Right lobe of liver (tissue), 4 donors: ENCODE results near the gene TARDBP.

Experiments used
- POLR2A ChIP-seq: fragments of 450-650 bp; IDR thresholded peaks from one replicate; pipeline ENCODE4 v1.6.1; 2017; ENCODE audit warnings: antibody characterized with exemption, mild to moderate bottlenecking
- TF ChIP-seq, protein P1 (sequence below), 4 donors: fragments of 200-600 bp in 3 of 4; fragments of 450-650 bp in 1 of 4; IDR thresholded peaks; one replicate each; pipeline versions ENCODE4 v1.5.1 to v1.8.0; 2016 to 2022; ENCODE audit warnings: antibody characterized with exemption in 4 of 4, mild to moderate bottlenecking in 2 of 4
- donor health status: DM: no; HTN: no; CAD: no.
- donor health status: DM: no; HTN: no; CAD: no.
- donor health status: DM: no; HTN: yes; CAD: no.

DNA sequence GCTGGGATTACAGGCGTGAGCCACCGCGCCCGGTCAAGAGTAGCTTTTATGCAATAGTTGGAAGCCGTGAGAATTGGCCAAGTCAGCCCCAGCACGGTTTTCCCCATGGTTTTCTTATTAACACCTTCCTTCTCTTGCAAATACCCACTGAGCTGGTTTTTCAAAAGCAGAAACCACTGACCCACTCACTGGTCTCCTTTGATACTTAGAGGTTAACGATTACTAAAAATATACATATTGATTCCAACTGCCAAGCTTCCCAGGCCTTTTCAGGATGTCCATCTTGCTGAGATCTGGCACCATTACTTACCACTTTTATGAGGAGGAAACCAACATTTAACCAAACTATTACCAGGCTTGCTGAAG lies 25.9 kb upstream of the TARDBP start:
- no peak for TF ChIP-seq POLR2A
- TF ChIP-seq, protein P1, sequence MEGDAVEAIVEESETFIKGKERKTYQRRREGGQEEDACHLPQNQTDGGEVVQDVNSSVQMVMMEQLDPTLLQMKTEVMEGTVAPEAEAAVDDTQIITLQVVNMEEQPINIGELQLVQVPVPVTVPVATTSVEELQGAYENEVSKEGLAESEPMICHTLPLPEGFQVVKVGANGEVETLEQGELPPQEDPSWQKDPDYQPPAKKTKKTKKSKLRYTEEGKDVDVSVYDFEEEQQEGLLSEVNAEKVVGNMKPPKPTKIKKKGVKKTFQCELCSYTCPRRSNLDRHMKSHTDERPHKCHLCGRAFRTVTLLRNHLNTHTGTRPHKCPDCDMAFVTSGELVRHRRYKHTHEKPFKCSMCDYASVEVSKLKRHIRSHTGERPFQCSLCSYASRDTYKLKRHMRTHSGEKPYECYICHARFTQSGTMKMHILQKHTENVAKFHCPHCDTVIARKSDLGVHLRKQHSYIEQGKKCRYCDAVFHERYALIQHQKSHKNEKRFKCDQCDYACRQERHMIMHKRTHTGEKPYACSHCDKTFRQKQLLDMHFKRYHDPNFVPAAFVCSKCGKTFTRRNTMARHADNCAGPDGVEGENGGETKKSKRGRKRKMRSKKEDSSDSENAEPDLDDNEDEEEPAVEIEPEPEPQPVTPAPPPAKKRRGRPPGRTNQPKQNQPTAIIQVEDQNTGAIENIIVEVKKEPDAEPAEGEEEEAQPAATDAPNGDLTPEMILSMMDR (IDR thresholded peaks at IDR 0.05) = no peak
